ENCODE measurements around the gene AGMO. TPM values are rescaled to one million over a fixed set of nuclear protein-coding genes. Genes with fewer than 3 reads are reported as not detected.

AGMO gene
- total and polyA plus RNA-seq, 2 of the 8 experiments (the other 6 are each of a cell fraction or from before 2014, with no cell fraction given) = 0.22 to 0.45 TPM

DNA sequence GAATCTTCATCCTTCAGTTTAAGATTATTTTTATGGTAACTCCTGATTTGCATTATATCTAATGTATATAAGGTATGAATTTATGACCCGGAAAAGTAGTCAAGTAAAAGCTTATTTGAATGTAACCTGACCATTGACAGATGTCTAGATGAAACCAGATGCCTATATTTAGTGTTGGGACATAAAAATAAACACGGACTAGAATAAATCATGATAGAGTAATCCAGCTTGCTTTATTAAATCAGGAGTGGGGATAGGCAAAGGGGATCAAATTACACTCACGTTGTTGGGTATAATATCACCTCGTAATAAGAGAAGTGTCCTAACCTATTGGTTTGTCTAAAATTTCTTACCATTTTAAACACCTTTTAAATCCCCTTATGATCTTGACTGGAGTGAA is 244.6 kb downstream of the AGMO start:
- H3K79me1 ChIP-seq (ENCODE audit: low read depth, low read length) = no peaks in the 10 kb centered on the region
- WGBS, 2 experiments (ENCODE audit: extremely low coverage in 1 of 2, insufficient coverage in 1 of 2, insufficient read length in 1 of 2, insufficient replicate concordance in 2 of 2, low coverage in 1 of 2, low lambda C conversion rate in 2 of 2, missing lambda C conversion rate in 1 of 2) = 85% methylated on average over 4 of the region's 4 CpGs; no CpG with 5 or more reads in 1 of the 2 experiments
- no peak for FAIRE-seq

More for the DNA sequence above, 244.6 kb downstream of the AGMO start:
- no peaks in the 10 kb centered on the region for H4K20me1 ChIP-seq (replicated peaks in 1 of 2; ENCODE audit: control insufficient read depth in 1 of 2, insufficient read depth in 2 of 2, low read length in 2 of 2)
- CTCF ChIA-PET (ENCODE audit: partially characterized antibody) = no interaction called here
- no peak for DNase-seq (ENCODE audit: low read depth in 1 of 2, low spot score in 2 of 2)
- H2BK12ac ChIP-seq (ENCODE audit: low read depth, low read length) = no peak overlapping the region
- no peak overlapping the region for H2AK5ac ChIP-seq (ENCODE audit: low read depth, low read length)
- H2BK15ac ChIP-seq (ENCODE audit: low read length) = no peak overlapping the region
- no peak overlapping the region for H2BK5ac ChIP-seq (ENCODE audit: low read depth, low read length)
- H3K23ac ChIP-seq (ENCODE audit: insufficient read length) = no peak overlapping the region
- H2BK120ac ChIP-seq (replicated peaks; ENCODE audit: low read depth, low read length) = no peak overlapping the region
- H4K91ac ChIP-seq (replicated peaks; ENCODE audit: insufficient read length, low read length) = no peak overlapping the region
- no peak overlapping the region for H3K9ac ChIP-seq (replicated peaks in 1 of 4; ENCODE audit: extremely low read depth in 1 of 4, low read depth in 3 of 4, low read length in 3 of 4)
- H3K36me3 ChIP-seq (ENCODE audit: control insufficient read depth in 2 of 4, insufficient read depth in 4 of 4, low read length in 3 of 4) = no peaks in the 10 kb centered on the region
- no peak overlapping the region for H3K18ac ChIP-seq (ENCODE audit: extremely low read depth, low read length)
- TF ChIP-seq HDAC6 (IDR thresholded peaks at IDR 0.05; ENCODE audit: low read depth, low read length) (no peak), ASH2L (IDR thresholded peaks at IDR 0.05; ENCODE audit: low read length) (no peak), TBP (IDR thresholded peaks at IDR 0.05; ENCODE audit: low read depth, low read length) (no peak), HDAC2 (IDR thresholded peaks at IDR 0.05; ENCODE audit: borderline replicate concordance in 1 of 2, low read depth in 2 of 2, low read length in 2 of 2) (no peak), CEBPB (IDR thresholded peaks at IDR 0.05; ENCODE audit: low read depth, low read length) (no peak)
- TF ChIP-seq, protein P1, sequence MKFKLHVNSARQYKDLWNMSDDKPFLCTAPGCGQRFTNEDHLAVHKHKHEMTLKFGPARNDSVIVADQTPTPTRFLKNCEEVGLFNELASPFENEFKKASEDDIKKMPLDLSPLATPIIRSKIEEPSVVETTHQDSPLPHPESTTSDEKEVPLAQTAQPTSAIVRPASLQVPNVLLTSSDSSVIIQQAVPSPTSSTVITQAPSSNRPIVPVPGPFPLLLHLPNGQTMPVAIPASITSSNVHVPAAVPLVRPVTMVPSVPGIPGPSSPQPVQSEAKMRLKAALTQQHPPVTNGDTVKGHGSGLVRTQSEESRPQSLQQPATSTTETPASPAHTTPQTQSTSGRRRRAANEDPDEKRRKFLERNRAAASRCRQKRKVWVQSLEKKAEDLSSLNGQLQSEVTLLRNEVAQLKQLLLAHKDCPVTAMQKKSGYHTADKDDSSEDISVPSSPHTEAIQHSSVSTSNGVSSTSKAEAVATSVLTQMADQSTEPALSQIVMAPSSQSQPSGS (IDR thresholded peaks at IDR 0.05; ENCODE audit: low read length) = no peak
- H3K23me2 ChIP-seq (ENCODE audit: low read depth, low read length) = no peaks in the 10 kb centered on the region
- no peak overlapping the region for H4K8ac ChIP-seq (ENCODE audit: extremely low read depth, insufficient read depth, low read length)
- no peak overlapping the region for H3K56ac ChIP-seq (replicated peaks; ENCODE audit: insufficient read length, low read depth, low read length)
- no peak overlapping the region for H3K27ac ChIP-seq (ENCODE audit: low read depth, low read length)
- H3K9me3 ChIP-seq (ENCODE audit: insufficient read depth in 2 of 2, low read depth in 1 of 2, low read length in 1 of 2) = no peaks in the 10 kb centered on the region
- no peaks in the 10 kb centered on the region for H3K27me3 ChIP-seq (replicated peaks in 1 of 4; ENCODE audit: control insufficient read depth in 3 of 4, extremely low read depth in 1 of 4, insufficient read depth in 3 of 4, low read length in 3 of 4)
- H2AFZ ChIP-seq (ENCODE audit: low read length) = no peak overlapping the region
- H3K14ac ChIP-seq (ENCODE audit: insufficient read length) = no peak overlapping the region
- no peak overlapping the region for H2BK20ac ChIP-seq (ENCODE audit: low read length)
- H4K5ac ChIP-seq (ENCODE audit: insufficient read length, low read depth, low read length) = no peak overlapping the region
- H3K4me3 ChIP-seq (ENCODE audit: extremely low read depth in 1 of 4, insufficient read depth in 2 of 4, low read depth in 3 of 4, low read length in 4 of 4) = no peak overlapping the region
- H3K4ac ChIP-seq (replicated peaks; ENCODE audit: insufficient read length, low read depth, low read length) = no peak overlapping the region
- H3K4me1 ChIP-seq (replicated peaks in 1 of 4; ENCODE audit: control insufficient read depth in 3 of 4, insufficient read depth in 4 of 4, low read length in 3 of 4) = no peaks in the 10 kb centered on the region
- no peaks in the 10 kb centered on the region for H3K79me2 ChIP-seq (ENCODE audit: control insufficient read depth in 1 of 2, insufficient read depth in 2 of 2, low read length in 2 of 2)
- no peak overlapping the region for H3K4me2 ChIP-seq (ENCODE audit: insufficient read depth in 1 of 2, low read depth in 2 of 2, low read length in 2 of 2)
- POLR2A ChIA-PET (ENCODE audit: partially characterized antibody) = no interaction called here
